ENCODE results near the gene MAGIX.
A peak's percentile ranks its signal among the peaks of the same experiment; 100 is the strongest.

MAGIX gene

GRCh38 chrX:49187028-49187394 lies 24.5 kb downstream of the MAGIX start:
- TF ChIP-seq FOXM1 (IDR thresholded peaks at IDR 0.05; ENCODE audit: borderline replicate concordance, low read depth) (no peak), TCF12 (IDR thresholded peaks at IDR 0.05; ENCODE audit: low read depth) (no peak)

- TF ChIP-seq CEBPB (IDR thresholded peaks at IDR 0.05) = no peak
- TF ChIP-seq EP300 (IDR thresholded peaks at IDR 0.05; ENCODE audit: borderline replicate concordance) = no peak
- TF ChIP-seq MAX (IDR thresholded peaks at IDR 0.05) = no peak
- TF ChIP-seq EGR1 (IDR thresholded peaks at IDR 0.05) = no peak
These were observed 25.0 kb downstream of the MAGIX start for GRCh38 chrX:49187526-49187925.

- no peak for TF ChIP-seq YY1 (IDR thresholded peaks at IDR 0.05; ENCODE audit: low read depth)
- TF ChIP-seq NFIC (IDR thresholded peaks at IDR 0.05) = no peak
- no peak for TF ChIP-seq TCF12 (IDR thresholded peaks at IDR 0.05; ENCODE audit: low read depth)
- TF ChIP-seq CEBPB (IDR thresholded peaks at IDR 0.05) = no peak
These were observed 26.0 kb downstream of the MAGIX start for GRCh38 chrX:49188468-49189076.

- TF ChIP-seq NFIC (IDR thresholded peaks at IDR 0.05) (no peak), TCF12 (IDR thresholded peaks at IDR 0.05; ENCODE audit: low read depth) (no peak), RAD21 (IDR thresholded peaks at IDR 0.05; ENCODE audit: low read depth) (no peak), EP300 (IDR thresholded peaks at IDR 0.05; ENCODE audit: borderline replicate concordance) (no peak)
These were observed 27.0 kb downstream of the MAGIX start for GRCh38 chrX:49189606-49190005.

- TF ChIP-seq CREB1 (IDR thresholded peaks at IDR 0.05; ENCODE audit: low read depth) (peak; percentile 62), TAF1 (IDR thresholded peaks at IDR 0.05; ENCODE audit: low read depth) (peak; percentile 68), YY1 (IDR thresholded peaks at IDR 0.05; ENCODE audit: low read depth) (0 out of 2 replicates have a peak, but pooled peaks have one; percentile 15), ZBTB7A (IDR thresholded peaks at IDR 0.05; ENCODE audit: low read depth) (no peak)
These were observed 28.4 kb downstream of the MAGIX start for GRCh38 chrX:49190821-49191573.

GRCh38 chrX:49191574-49192011 lies 29.0 kb downstream of the MAGIX start:
- no peak for TF ChIP-seq EGR1 (IDR thresholded peaks at IDR 0.05)
- TF ChIP-seq RAD21 (IDR thresholded peaks at IDR 0.05; ENCODE audit: low read depth) = no peak
- no peak for TF ChIP-seq FOXM1 (IDR thresholded peaks at IDR 0.05; ENCODE audit: borderline replicate concordance, low read depth)
- TF ChIP-seq ZBTB7A (IDR thresholded peaks at IDR 0.05; ENCODE audit: low read depth) = no peak
- no peak for TF ChIP-seq CREB1 (IDR thresholded peaks at IDR 0.05; ENCODE audit: low read depth)
- no peak for TF ChIP-seq YY1 (IDR thresholded peaks at IDR 0.05; ENCODE audit: low read depth)
- TF ChIP-seq TEAD4 (IDR thresholded peaks at IDR 0.05) = no peak
- TF ChIP-seq TCF12 (IDR thresholded peaks at IDR 0.05; ENCODE audit: low read depth) = no peak
- TF ChIP-seq REST (IDR thresholded peaks at IDR 0.05; ENCODE audit: low read depth) = no peak
- no peak for TF ChIP-seq CEBPB (IDR thresholded peaks at IDR 0.05)
- no peak for TF ChIP-seq USF1 (IDR thresholded peaks at IDR 0.05)
- no peak for TF ChIP-seq MAX (IDR thresholded peaks at IDR 0.05)
- TF ChIP-seq TAF1 (IDR thresholded peaks at IDR 0.05; ENCODE audit: low read depth) = no peak
- no peak for TF ChIP-seq NFIC (IDR thresholded peaks at IDR 0.05)
- no peak for TF ChIP-seq EP300 (IDR thresholded peaks at IDR 0.05; ENCODE audit: borderline replicate concordance)

GRCh38 chrX:49192722-49193328 lies 30.3 kb downstream of the MAGIX start:
- TF ChIP-seq RAD21 (IDR thresholded peaks at IDR 0.05; ENCODE audit: low read depth) (peak; percentile 35; the same call in 1 of the 2 replicates), FOXM1 (IDR thresholded peaks at IDR 0.05; ENCODE audit: borderline replicate concordance, low read depth) (no peak)

GRCh38 chrX:49193542-49193964 lies 31.0 kb downstream of the MAGIX start:
- no peak for TF ChIP-seq YY1 (IDR thresholded peaks at IDR 0.05; ENCODE audit: low read depth)

GRCh38 chrX:49197543-49198087 lies 35.1 kb downstream of the MAGIX start:
- no peak for TF ChIP-seq ZBTB7A (IDR thresholded peaks at IDR 0.05; ENCODE audit: low read depth)
- TF ChIP-seq TEAD4 (IDR thresholded peaks at IDR 0.05) = no peak
- TF ChIP-seq YY1 (IDR thresholded peaks at IDR 0.05; ENCODE audit: low read depth) = no peak
- no peak for TF ChIP-seq USF1 (IDR thresholded peaks at IDR 0.05)
- no peak for TF ChIP-seq CEBPB (IDR thresholded peaks at IDR 0.05)
- TF ChIP-seq RAD21 (IDR thresholded peaks at IDR 0.05; ENCODE audit: low read depth) = no peak
- TF ChIP-seq NFIC (IDR thresholded peaks at IDR 0.05) = no peak
- TF ChIP-seq REST (IDR thresholded peaks at IDR 0.05; ENCODE audit: low read depth) = no peak
- no peak for TF ChIP-seq CREB1 (IDR thresholded peaks at IDR 0.05; ENCODE audit: low read depth)
- no peak for TF ChIP-seq MAX (IDR thresholded peaks at IDR 0.05)
- no peak for TF ChIP-seq TCF12 (IDR thresholded peaks at IDR 0.05; ENCODE audit: low read depth)

Data from Ishikawa (cell line).